ENCODE measurements around the gene CNTLN. TPM values are rescaled to one million over a fixed set of nuclear protein-coding genes. Genes with fewer than 3 reads are reported as not detected.

CNTLN gene
- total and polyA plus RNA-seq, 9 of the 15 experiments (the other 6 are each of a cell fraction or from before 2014, with no cell fraction given): 0.08 TPM; not detected in 8

DNA sequence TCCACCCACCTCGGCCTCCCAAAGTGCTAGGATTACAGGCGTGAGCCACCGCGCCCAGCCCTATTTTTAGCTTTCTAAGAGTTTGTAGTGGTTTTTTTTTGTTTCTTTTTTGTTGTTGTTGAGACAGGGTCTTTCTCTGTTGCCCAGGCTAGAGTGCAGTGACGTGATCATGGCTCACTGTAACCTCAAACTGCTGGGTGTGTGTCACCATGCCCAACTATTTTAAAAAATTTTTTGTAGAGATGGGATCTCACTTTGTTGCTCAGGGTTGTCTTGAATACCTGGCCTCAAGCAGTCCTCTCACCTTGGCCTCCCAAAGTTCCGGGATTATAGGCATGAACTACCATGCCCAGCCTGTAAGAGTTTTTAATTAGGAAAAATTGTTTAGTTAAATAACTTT is 298.7 kb downstream of the CNTLN start (continued):
- TF ChIP-seq CUX1 (CRISPR knock-in tag; IDR thresholded peaks at IDR 0.05): no peak

- Histone ChIP-seq H3K27me3 (ENCODE audit: control insufficient read depth in 2 of 2, insufficient read depth in 2 of 2, low read length in 2 of 2) (no peaks in the 10 kb centered on the region), H2AFZ (ENCODE audit: low read depth, low read length) (no peak overlapping the region), H3K36me3 (ENCODE audit: control insufficient read depth, insufficient read depth, low read length) (no peaks in the 10 kb centered on the region), H4K20me1 (replicated peaks; ENCODE audit: control insufficient read depth, insufficient read depth, low read length) (no peaks in the 10 kb centered on the region), H3K4me3 (no peak overlapping the region), H3K9me1 (ENCODE audit: control insufficient read depth, insufficient read depth, low read length) (no peaks in the 10 kb centered on the region), H3K4me2 (ENCODE audit: insufficient read depth, low read length) (no peak overlapping the region), H3K9ac (ENCODE audit: insufficient read depth in 1 of 2, low read depth in 2 of 2, low read length in 2 of 2) (no peak overlapping the region), H3K27ac (ENCODE audit: extremely low read depth, low read depth, low read length) (no peak overlapping the region), H3K9me3 (replicated peaks; ENCODE audit: control insufficient read depth, insufficient read depth, low read depth, low read length) (no peaks in the 10 kb centered on the region; the same call in 1 of the 2 replicates), H3K4me1 (replicated peaks in 1 of 2; ENCODE audit: control insufficient read depth in 2 of 2, insufficient read depth in 2 of 2, low read length in 2 of 2) (no peaks in the 10 kb centered on the region), H3K79me2 (ENCODE audit: control insufficient read depth, insufficient read depth, low read length) (no peaks in the 10 kb centered on the region)
- POLR2A ChIA-PET: no interaction called here
- in situ Hi-C loops (cut with MboI) (no loop called here), intact Hi-C loops (cut with micrococcal nuclease) (no loop called here)
- FAIRE-seq: no peak
- no peak for DNase-seq (ENCODE audit: extremely low read depth in 1 of 4, low spot score in 3 of 4)
- 0% methylated on average over 6 of the region's 7 CpGs for WGBS (ENCODE audit: insufficient coverage, low coverage, missing lambda C conversion rate)
- no TSS peak for BruUV-seq (replicated peaks)
- no peak for ATAC-seq
- CTCF ChIA-PET (ENCODE audit: low intra/inter-chr PET ratio): no interaction called here
- TF ChIP-seq THAP7 (CRISPR knock-in tag; IDR thresholded peaks at IDR 0.05) (no peak), ZNF639 (CRISPR knock-in tag; conservative IDR thresholded peaks at IDR 0.05 in 1 of 2, IDR thresholded peaks at IDR 0.05 in 1 of 2) (no peak), ARID1B (IDR thresholded peaks at IDR 0.05) (no peak), ZNF263 (CRISPR knock-in tag; IDR thresholded peaks at IDR 0.05; ENCODE audit: borderline replicate concordance) (no peak), HDAC8 (tag; IDR thresholded peaks at IDR 0.05) (no peak), HDGF (IDR thresholded peaks at IDR 0.05) (no peak), ZZZ3 (IDR thresholded peaks at IDR 0.05) (no peak), ZNF311 (CRISPR knock-in tag; IDR thresholded peaks at IDR 0.05) (no peak), BMI1 (IDR thresholded peaks at IDR 0.05; ENCODE audit: low read length) (no peak), ZFPM2 (CRISPR knock-in tag; IDR thresholded peaks at IDR 0.05) (no peak), ZBTB33 (CRISPR knock-in tag; IDR thresholded peaks at IDR 0.05) (no peak)
These were observed 302.0 kb downstream of the CNTLN start for GRCh38 chr9:17436854-17437253.
